GM23338 (cell line): ENCODE measurements around the gene FHL2.

Source experiments
- CREB1 ChIP-seq: fragments of 250-450 bp; sonication (Bioruptor Pico); IDR thresholded peaks from 2 replicates; pipeline ENCODE4 v1.5.0; 2020; ENCODE audit warnings: low read depth, mild to moderate bottlenecking, moderate library complexity
- CTCF ChIP-seq, 2 experiments: fragments of 200-600 bp in 1 of 2; sonication (generic) in 1 of 2; conservative IDR thresholded peaks; 2 replicates each; pipeline versions ENCODE4 v1.5.1 to v1.6.1; 2016 to 2017; ENCODE audit warnings: antibody characterized with exemption in 2 of 2, low read depth in 2 of 2, mild to moderate bottlenecking in 2 of 2, moderate library complexity in 1 of 2
- EZH2 ChIP-seq: fragments of 200-600 bp; sonication (generic); IDR thresholded peaks from one replicate; pipeline ENCODE4 v1.8.0; 2017; ENCODE audit warnings: antibody characterized with exemption, mild to moderate bottlenecking, low read depth; ENCODE audit not compliant: unreplicated experiment
- EZH2phosphoT487 ChIP-seq: fragments of 200-600 bp; sonication (generic); IDR thresholded peaks from one replicate; pipeline ENCODE4 v1.8.1; 2018; ENCODE audit warnings: antibody characterized with exemption; ENCODE audit not compliant: unreplicated experiment
- JUNB ChIP-seq: IDR thresholded peaks from one replicate; pipeline ENCODE4 v1.6.1; 2016; ENCODE audit warnings: antibody characterized with exemption; ENCODE audit not compliant: unreplicated experiment
- POLR2AphosphoS5 ChIP-seq: IDR thresholded peaks from 2 replicates; pipeline ENCODE4 v1.6.1; 2016; ENCODE audit warnings: antibody characterized with exemption, low read depth
- REST ChIP-seq: IDR thresholded peaks from one replicate; pipeline ENCODE4 v1.6.1; 2018; ENCODE audit warnings: antibody characterized with exemption; ENCODE audit not compliant: unreplicated experiment
- ZNF114 ChIP-seq: fragments of 250-450 bp; sonication (Bioruptor Pico); IDR thresholded peaks from 2 replicates; pipeline ENCODE4 v1.5.0; 2020; ENCODE audit warnings: mild to moderate bottlenecking, moderate library complexity
- ZNF331 ChIP-seq: fragments of 250-450 bp; sonication (Bioruptor Pico); IDR thresholded peaks from 2 replicates; pipeline ENCODE4 v1.5.0; 2020; ENCODE audit warnings: low read depth, mild to moderate bottlenecking, moderate library complexity
- TF ChIP-seq, protein P1 (sequence below): IDR thresholded peaks from 2 replicates; pipeline ENCODE4 v1.6.1; 2016; ENCODE audit warnings: antibody characterized with exemption

DNA sequence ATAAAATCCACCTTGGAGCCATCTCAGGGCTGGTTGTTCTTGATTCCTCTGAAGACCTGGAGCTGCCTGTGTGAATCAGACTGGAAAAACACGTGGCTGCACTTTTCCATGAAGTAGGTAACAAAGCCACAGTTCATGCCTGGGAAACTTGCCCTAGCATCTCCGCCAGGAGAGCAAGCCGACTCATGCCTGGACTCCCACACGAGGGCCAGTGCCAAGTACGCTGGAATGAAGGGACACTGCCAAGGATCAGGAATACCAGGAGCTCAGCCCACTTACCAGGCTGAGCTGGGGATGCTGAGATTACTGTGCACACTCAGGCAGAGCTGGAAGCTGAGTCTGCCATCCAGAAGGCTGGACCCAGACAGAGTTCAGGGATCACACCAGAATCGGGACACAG, 10.9 kb upstream of the FHL2 start:
- TF ChIP-seq CTCF (conservative IDR thresholded peaks at IDR 0.05; ENCODE audit: low read depth in 2 of 2), result no peak
- no peak for TF ChIP-seq REST
- TF ChIP-seq CREB1 (CRISPR knock-in tag), result no peak
- TF ChIP-seq ZNF331 (CRISPR knock-in tag), result no peak
- no peak for TF ChIP-seq JUNB
- no peak for TF ChIP-seq POLR2AphosphoS5
- no peak for TF ChIP-seq EZH2
- no peak for TF ChIP-seq ZNF114 (CRISPR knock-in tag)
- TF ChIP-seq, protein P1, sequence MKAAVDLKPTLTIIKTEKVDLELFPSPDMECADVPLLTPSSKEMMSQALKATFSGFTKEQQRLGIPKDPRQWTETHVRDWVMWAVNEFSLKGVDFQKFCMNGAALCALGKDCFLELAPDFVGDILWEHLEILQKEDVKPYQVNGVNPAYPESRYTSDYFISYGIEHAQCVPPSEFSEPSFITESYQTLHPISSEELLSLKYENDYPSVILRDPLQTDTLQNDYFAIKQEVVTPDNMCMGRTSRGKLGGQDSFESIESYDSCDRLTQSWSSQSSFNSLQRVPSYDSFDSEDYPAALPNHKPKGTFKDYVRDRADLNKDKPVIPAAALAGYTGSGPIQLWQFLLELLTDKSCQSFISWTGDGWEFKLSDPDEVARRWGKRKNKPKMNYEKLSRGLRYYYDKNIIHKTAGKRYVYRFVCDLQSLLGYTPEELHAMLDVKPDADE, result no peak
- no peak for TF ChIP-seq EZH2phosphoT487
